Limb (tissue), 2 donors: ENCODE results near the gene TRAPPC6A.

Experiments
- DNase-seq, 2 donors: peaks; one replicate each; pipeline ENCODE4 v3.0.0-alpha.2; 2016; ENCODE audit errors: extremely low spot score in 2 of 2

Gene TRAPPC6A

GRCh38 chr19:45150180-45150579 is 27.9 kb downstream of the TRAPPC6A start:
- DNase-seq: no peak

- no peak for DNase-seq
Observed at GRCh38 chr19:45149129-45149528, 28.9 kb downstream of the TRAPPC6A start.

GRCh38 chr19:45147835-45148676 is 30.0 kb downstream of the TRAPPC6A start:
- no peak for DNase-seq

GRCh38 chr19:45146741-45147205 is 31.3 kb downstream of the TRAPPC6A start:
- no peak for DNase-seq

- DNase-seq: no peak
Observed at GRCh38 chr19:45146251-45146650, 31.8 kb downstream of the TRAPPC6A start.

GRCh38 chr19:45145270-45146189 is 32.5 kb downstream of the TRAPPC6A start:
- no peak for DNase-seq

GRCh38 chr19:45144431-45145269 is 33.4 kb downstream of the TRAPPC6A start:
- DNase-seq: no peak

GRCh38 chr19:45142726-45143110 is 35.3 kb downstream of the TRAPPC6A start:
- no peak for DNase-seq

GRCh38 chr19:45142016-45142725 is 35.9 kb downstream of the TRAPPC6A start:
- no peak for DNase-seq

- no peak for DNase-seq
Observed at GRCh38 chr19:45141203-45141900, 36.7 kb downstream of the TRAPPC6A start.

GRCh38 chr19:45140533-45140932 is 37.5 kb downstream of the TRAPPC6A start:
- no peak for DNase-seq

GRCh38 chr19:45140144-45140503 is 37.9 kb downstream of the TRAPPC6A start:
- no peak for DNase-seq

- no peak for DNase-seq
Observed at GRCh38 chr19:45139286-45140143, 38.5 kb downstream of the TRAPPC6A start.

GRCh38 chr19:45138303-45138751 is 39.7 kb downstream of the TRAPPC6A start:
- DNase-seq: no peak

GRCh38 chr19:45137179-45137761 is 40.8 kb downstream of the TRAPPC6A start:
- peak in 1 of 2 donors; percentile 33 for DNase-seq

- no peak for DNase-seq
Observed at GRCh38 chr19:45136507-45137178, 41.4 kb downstream of the TRAPPC6A start.

GRCh38 chr19:45135176-45135885 is 42.7 kb downstream of the TRAPPC6A start:
- DNase-seq: no peak
